Osteoblast (primary cell): ENCODE results near the gene CENPI. TPM values are rescaled to one million over a fixed set of nuclear protein-coding genes. Genes with fewer than 3 reads are reported as not detected.

Experiments used
- DNase-seq: peaks from one replicate; pipeline ENCODE4 v3.0.0; 2011; ENCODE audit warnings: low spot score, mixed read lengths; ENCODE audit not compliant: insufficient read length; ENCODE audit errors: missing footprints
- H2AFZ ChIP-seq: 2 replicates; pipeline ENCODE4 v1.6.0; 2011; ENCODE audit warnings: mild to moderate bottlenecking, low read length
- H3K27ac ChIP-seq: 2 replicates; pipeline ENCODE4 v1.5.1; 2011; ENCODE audit warnings: mild to moderate bottlenecking, low read depth, low read length, moderate library complexity
- H3K27me3 ChIP-seq: 2 replicates; pipeline ENCODE4 v1.6.0; 2012; ENCODE audit warnings: mild to moderate bottlenecking, control low read depth, inconsistent platforms, low read length, moderate library complexity; ENCODE audit not compliant: insufficient read depth
- H3K36me3 ChIP-seq: 2 replicates; pipeline ENCODE4 v1.5.1; 2011; ENCODE audit warnings: mild to moderate bottlenecking, low read length, control low read depth, moderate library complexity; ENCODE audit not compliant: insufficient read depth
- H3K4me1 ChIP-seq: 2 replicates; pipeline ENCODE4 v1.5.1; 2011; ENCODE audit warnings: mild to moderate bottlenecking, low read length, control low read depth, moderate library complexity; ENCODE audit not compliant: insufficient read depth
- H3K4me2 ChIP-seq: 2 replicates; pipeline ENCODE4 v1.6.0; 2011; ENCODE audit warnings: mild to moderate bottlenecking, low read length; ENCODE audit not compliant: insufficient read depth
- H3K4me3 ChIP-seq: fragments of 200-600 bp; sonication (generic); 3 replicates; pipeline ENCODE4 v1.5.1; 2012; ENCODE audit warnings: mild to moderate bottlenecking, low read length, inconsistent platforms; ENCODE audit not compliant: insufficient read depth
- H3K79me2 ChIP-seq: 2 replicates; pipeline ENCODE4 v1.6.0; 2012; ENCODE audit warnings: mild to moderate bottlenecking, low read length, control low read depth, inconsistent platforms; ENCODE audit not compliant: insufficient read depth
- H3K9me3 ChIP-seq: 2 replicates; pipeline ENCODE4 v1.5.1; 2011; ENCODE audit warnings: low read depth, low read length, control low read depth
- H4K20me1 ChIP-seq: 2 replicates; pipeline ENCODE4 v1.6.0; 2012; ENCODE audit warnings: mild to moderate bottlenecking, low read length, control low read depth; ENCODE audit not compliant: insufficient read depth
- total RNA-seq: library from RNA; depleted of rRNA; stranded (reverse); fragments of >200 nt; gene quantifications from 2 replicates; pipeline ENCODE4 v1.2.3, GENCODE V29; 2012
- TF ChIP-seq, protein P1 (sequence below): IDR thresholded peaks from 2 replicates; pipeline ENCODE4 v1.5.1; 2011; ENCODE audit warnings: mild to moderate bottlenecking, low read depth, low read length, moderate library complexity; ENCODE audit errors: extremely low read depth

Gene CENPI
- total RNA-seq, 1 donor: 4.3 TPM

- Histone ChIP-seq H4K20me1 (no peaks in the 10 kb centered on the region), H3K27ac (peak overlapping the region; percentile 52), H3K4me1 (peaks cover 3% of the 10 kb centered on the region), H2AFZ (peak overlapping the region; percentile 23), H3K4me2 (peak overlapping the region; percentile 55), H3K36me3 (no peaks in the 10 kb centered on the region), H3K9me3 (no peaks in the 10 kb centered on the region), H3K79me2 (no peaks in the 10 kb centered on the region), H3K27me3 (no peaks in the 10 kb centered on the region), H3K4me3 (peak overlapping the region; percentile 35)
- TF ChIP-seq, protein P1, sequence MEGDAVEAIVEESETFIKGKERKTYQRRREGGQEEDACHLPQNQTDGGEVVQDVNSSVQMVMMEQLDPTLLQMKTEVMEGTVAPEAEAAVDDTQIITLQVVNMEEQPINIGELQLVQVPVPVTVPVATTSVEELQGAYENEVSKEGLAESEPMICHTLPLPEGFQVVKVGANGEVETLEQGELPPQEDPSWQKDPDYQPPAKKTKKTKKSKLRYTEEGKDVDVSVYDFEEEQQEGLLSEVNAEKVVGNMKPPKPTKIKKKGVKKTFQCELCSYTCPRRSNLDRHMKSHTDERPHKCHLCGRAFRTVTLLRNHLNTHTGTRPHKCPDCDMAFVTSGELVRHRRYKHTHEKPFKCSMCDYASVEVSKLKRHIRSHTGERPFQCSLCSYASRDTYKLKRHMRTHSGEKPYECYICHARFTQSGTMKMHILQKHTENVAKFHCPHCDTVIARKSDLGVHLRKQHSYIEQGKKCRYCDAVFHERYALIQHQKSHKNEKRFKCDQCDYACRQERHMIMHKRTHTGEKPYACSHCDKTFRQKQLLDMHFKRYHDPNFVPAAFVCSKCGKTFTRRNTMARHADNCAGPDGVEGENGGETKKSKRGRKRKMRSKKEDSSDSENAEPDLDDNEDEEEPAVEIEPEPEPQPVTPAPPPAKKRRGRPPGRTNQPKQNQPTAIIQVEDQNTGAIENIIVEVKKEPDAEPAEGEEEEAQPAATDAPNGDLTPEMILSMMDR: no peak
- DNase-seq: peak; percentile 84
Measured at GRCh38 chrX:101057093-101057714, 40.8 kb upstream of the CENPI start.

DNA sequence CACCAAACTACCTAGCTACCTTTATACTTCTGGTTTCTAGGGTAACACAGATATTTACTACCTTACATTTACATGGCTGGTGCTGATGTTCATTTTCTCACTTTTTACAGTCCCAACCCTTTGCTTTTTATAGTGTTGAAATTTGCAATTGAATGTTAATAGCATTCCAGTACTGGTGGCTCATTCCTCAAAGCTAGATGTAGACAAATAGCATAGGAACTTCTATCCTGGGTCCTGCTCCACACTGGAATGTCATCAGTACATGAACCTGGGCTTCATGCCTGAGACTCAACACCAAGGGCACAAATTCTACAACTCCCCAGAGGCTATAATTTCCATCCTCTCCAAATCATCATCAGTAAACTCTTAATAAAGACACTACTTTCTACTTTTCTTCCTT lies 35.8 kb upstream of the CENPI start:
- Histone ChIP-seq H4K20me1 (no peaks in the 10 kb centered on the region), H3K36me3 (no peaks in the 10 kb centered on the region), H3K9me3 (no peaks in the 10 kb centered on the region), H3K4me3 (no peak overlapping the region), H2AFZ (no peak overlapping the region), H3K27ac (no peak overlapping the region), H3K79me2 (no peaks in the 10 kb centered on the region), H3K4me1 (peaks cover 6% of the 10 kb centered on the region), H3K4me2 (no peak overlapping the region), H3K27me3 (no peaks in the 10 kb centered on the region)
- no peak for DNase-seq
- TF ChIP-seq, protein P1: no peak

DNA sequence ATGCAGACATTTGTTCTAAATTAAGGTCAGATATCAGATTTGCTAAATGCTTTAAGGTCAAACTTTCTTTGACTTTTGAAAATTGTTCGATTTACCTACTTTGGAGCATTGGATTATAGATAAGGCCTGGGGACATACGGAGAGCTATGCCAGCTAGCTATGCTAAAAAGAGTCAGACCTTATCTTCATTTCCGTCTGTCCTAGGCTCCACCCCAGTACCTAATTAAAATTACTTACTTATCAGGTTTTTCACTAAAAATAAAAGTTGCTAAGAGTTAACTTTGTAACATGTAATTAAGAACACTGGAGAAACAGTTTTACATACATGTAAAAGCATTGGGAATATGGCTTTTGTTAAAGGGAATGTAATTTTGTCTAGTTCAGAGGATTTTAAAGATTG lies 26.4 kb upstream of the CENPI start:
- Histone ChIP-seq H3K4me3 (no peak overlapping the region), H3K9me3 (no peaks in the 10 kb centered on the region), H2AFZ (no peak overlapping the region), H3K79me2 (no peaks in the 10 kb centered on the region), H3K27ac (no peak overlapping the region), H3K4me2 (no peak overlapping the region), H3K36me3 (no peaks in the 10 kb centered on the region), H3K4me1 (no peaks in the 10 kb centered on the region), H4K20me1 (no peaks in the 10 kb centered on the region), H3K27me3 (no peaks in the 10 kb centered on the region)
- DNase-seq: no peak
- TF ChIP-seq, protein P1: no peak

GRCh38 chrX:101078716-101079598 lies 19.0 kb upstream of the CENPI start, which contains the start of gene TMEM35A:
Gene TMEM35A, plus strand, starts transcription at chrX:101078879. Its CDS starts 124 bp downstream, at chrX:101079003.
- peak within 1 kb of the TSS; percentile 81 for H3K4me2 ChIP-seq
- peak within 1 kb of the TSS; percentile 80 for H2AFZ ChIP-seq
- H3K4me3 ChIP-seq: peak within 1 kb of the TSS; percentile 74
- no peaks in the 10 kb centered on the region for H3K79me2 ChIP-seq
- H3K36me3 ChIP-seq: no peaks in the 10 kb centered on the region
- H3K27ac ChIP-seq: no peak within 1 kb of the TSS
- peaks cover 3% of the 10 kb centered on the region for H3K4me1 ChIP-seq
- H4K20me1 ChIP-seq: no peaks in the 10 kb centered on the region
- peak; percentile 79 for DNase-seq
- TF ChIP-seq, protein P1: no peak
- no peaks in the 10 kb centered on the region for H3K27me3 ChIP-seq
- H3K9me3 ChIP-seq: no peaks in the 10 kb centered on the region
